ENCODE results near the gene FHL1.

GRCh38 chrX:136176399-136176825, 29.1 kb downstream of the FHL1 start:
- TF ChIP-seq, protein P1, sequence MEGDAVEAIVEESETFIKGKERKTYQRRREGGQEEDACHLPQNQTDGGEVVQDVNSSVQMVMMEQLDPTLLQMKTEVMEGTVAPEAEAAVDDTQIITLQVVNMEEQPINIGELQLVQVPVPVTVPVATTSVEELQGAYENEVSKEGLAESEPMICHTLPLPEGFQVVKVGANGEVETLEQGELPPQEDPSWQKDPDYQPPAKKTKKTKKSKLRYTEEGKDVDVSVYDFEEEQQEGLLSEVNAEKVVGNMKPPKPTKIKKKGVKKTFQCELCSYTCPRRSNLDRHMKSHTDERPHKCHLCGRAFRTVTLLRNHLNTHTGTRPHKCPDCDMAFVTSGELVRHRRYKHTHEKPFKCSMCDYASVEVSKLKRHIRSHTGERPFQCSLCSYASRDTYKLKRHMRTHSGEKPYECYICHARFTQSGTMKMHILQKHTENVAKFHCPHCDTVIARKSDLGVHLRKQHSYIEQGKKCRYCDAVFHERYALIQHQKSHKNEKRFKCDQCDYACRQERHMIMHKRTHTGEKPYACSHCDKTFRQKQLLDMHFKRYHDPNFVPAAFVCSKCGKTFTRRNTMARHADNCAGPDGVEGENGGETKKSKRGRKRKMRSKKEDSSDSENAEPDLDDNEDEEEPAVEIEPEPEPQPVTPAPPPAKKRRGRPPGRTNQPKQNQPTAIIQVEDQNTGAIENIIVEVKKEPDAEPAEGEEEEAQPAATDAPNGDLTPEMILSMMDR (IDR thresholded peaks at IDR 0.05; ENCODE audit: low read depth, low read length), result no peak
- TF ChIP-seq EZH2phosphoT487 (IDR thresholded peaks at IDR 0.05; ENCODE audit: low read depth), result no peak
